Liver (tissue), 9 donors: ENCODE results near the gene ECEL1. TPM values are rescaled to one million over a fixed set of nuclear protein-coding genes. Genes with fewer than 3 reads are reported as not detected.

Experiments
- DNase-seq: peaks from one replicate; pipeline ENCODE4 v3.0.0-alpha.2; 2017; ENCODE audit warnings: low spot score
- H3K27ac ChIP-seq, 2 donors: one replicate each; pipeline ENCODE4 v1.7.0; 2013; ENCODE audit warnings: inconsistent platforms in 2 of 2, low read length in 2 of 2, control low read depth in 1 of 2, low read depth in 1 of 2, mild to moderate bottlenecking in 1 of 2
- H3K27me3 ChIP-seq, 4 donors: one replicate each; pipeline versions ENCODE4 v1.6.1 to v1.7.0; 2013; ENCODE audit warnings: low read length in 3 of 4, inconsistent platforms in 1 of 4, mild to moderate bottlenecking in 1 of 4, moderate library complexity in 1 of 4; ENCODE audit not compliant: control insufficient read depth in 4 of 4, insufficient read depth in 4 of 4
- H3K36me3 ChIP-seq, 4 donors: one replicate each; pipeline versions ENCODE4 v1.6.1 to v1.7.0; 2013; ENCODE audit warnings: low read length in 3 of 4, mild to moderate bottlenecking in 3 of 4, low read depth in 1 of 4, moderate library complexity in 1 of 4; ENCODE audit not compliant: control insufficient read depth in 4 of 4, insufficient read depth in 3 of 4
- H3K4me1 ChIP-seq, 4 donors: one replicate each; pipeline versions ENCODE4 v1.6.1 to v1.7.0; 2013; ENCODE audit warnings: low read length in 3 of 4, mild to moderate bottlenecking in 3 of 4, moderate library complexity in 1 of 4; ENCODE audit not compliant: control insufficient read depth in 4 of 4, insufficient read depth in 4 of 4
- H3K4me3 ChIP-seq, 3 donors: one replicate each; pipeline versions ENCODE4 v1.6.1 to v1.7.0; 2013; ENCODE audit warnings: low read length in 3 of 3, control low read depth in 1 of 3, low read depth in 1 of 3, mild to moderate bottlenecking in 1 of 3
- H3K9ac ChIP-seq, 2 donors: one replicate each; pipeline ENCODE4 v1.7.0; 2013; ENCODE audit warnings: low read length in 2 of 2, mild to moderate bottlenecking in 2 of 2, moderate library complexity in 2 of 2, control low read depth in 1 of 2, low read depth in 1 of 2
- H3K9me3 ChIP-seq, 4 donors: one replicate each; pipeline versions ENCODE4 v1.6.1 to v1.7.0; 2013; ENCODE audit warnings: low read length in 3 of 4; ENCODE audit not compliant: control insufficient read depth in 4 of 4
- ATF3 ChIP-seq: IDR thresholded peaks from 2 replicates; pipeline ENCODE4 v1.6.1; 2016; ENCODE audit warnings: antibody characterized with exemption
- CTCF ChIP-seq: fragments of 150-350 bp; IDR thresholded peaks from 2 replicates; pipeline ENCODE4 v1.5.1; 2017; ENCODE audit warnings: improper control_type of control experiment, low read depth, low read length; ENCODE audit not compliant: missing input control
- EGR1 ChIP-seq, 2 donors: IDR thresholded peaks; 2 replicates each; pipeline ENCODE4 v1.6.1; 2016 to 2018; ENCODE audit warnings: antibody characterized with exemption in 2 of 2, low read depth in 2 of 2
- FOXA1 ChIP-seq: IDR thresholded peaks from 2 replicates; pipeline ENCODE4 v1.6.1; 2016; ENCODE audit warnings: antibody characterized with exemption
- GABPA ChIP-seq, 2 donors: IDR thresholded peaks in 1 of 2; conservative IDR thresholded peaks in 1 of 2; 2 replicates each; pipeline ENCODE4 v1.6.1; 2016; ENCODE audit warnings: antibody characterized with exemption in 2 of 2, mild to moderate bottlenecking in 1 of 2, moderate library complexity in 1 of 2
- HNF4A ChIP-seq, 2 donors: conservative IDR thresholded peaks; 2 replicates each; pipeline ENCODE4 v1.6.1; 2016; ENCODE audit warnings: antibody characterized with exemption in 2 of 2, mild to moderate bottlenecking in 2 of 2
- JUND ChIP-seq, 2 donors: IDR thresholded peaks; 2 replicates each; pipeline ENCODE4 v1.6.1; 2016; ENCODE audit warnings: antibody characterized with exemption in 2 of 2
- MAX ChIP-seq: IDR thresholded peaks from 2 replicates; pipeline ENCODE4 v1.6.1; 2016; ENCODE audit warnings: antibody characterized with exemption
- NR2F2 ChIP-seq: IDR thresholded peaks from 2 replicates; pipeline ENCODE4 v1.6.1; 2016; ENCODE audit warnings: antibody characterized with exemption
- RAD21 ChIP-seq, 2 donors: IDR thresholded peaks; 2 replicates each; pipeline ENCODE4 v1.6.1; 2016; ENCODE audit warnings: antibody characterized with exemption in 2 of 2, mild to moderate bottlenecking in 2 of 2
- REST ChIP-seq: IDR thresholded peaks from 2 replicates; pipeline ENCODE4 v1.6.1; 2016; ENCODE audit warnings: antibody characterized with exemption, mild to moderate bottlenecking
- RXRA ChIP-seq, 2 donors: IDR thresholded peaks; 2 replicates each; pipeline ENCODE4 v1.6.1; 2017 to 2018; ENCODE audit warnings: antibody characterized with exemption in 2 of 2, mild to moderate bottlenecking in 1 of 2
- SP1 ChIP-seq: IDR thresholded peaks from 2 replicates; pipeline ENCODE4 v1.6.1; 2018; ENCODE audit warnings: antibody characterized with exemption, mild to moderate bottlenecking
- TAF1 ChIP-seq: conservative IDR thresholded peaks from 2 replicates; pipeline ENCODE4 v1.6.1; 2016; ENCODE audit warnings: antibody characterized with exemption, mild to moderate bottlenecking
- YY1 ChIP-seq: IDR thresholded peaks from 2 replicates; pipeline ENCODE4 v1.6.1; 2016; ENCODE audit warnings: antibody characterized with exemption, mild to moderate bottlenecking
- ZBTB33 ChIP-seq: IDR thresholded peaks from 2 replicates; pipeline ENCODE4 v1.6.1; 2016; ENCODE audit warnings: antibody characterized with exemption
- WGBS: extraction: QIAGEN DNeasy Blood & Tissue Kit; methylation state at CpG from one replicate; pipeline ENCODE4 v1.1.7; 2013; 5-methylcytosine and 5-hydroxymethylcytosine counted together
- polyA plus RNA-seq, 2 donors: library from polyadenylated mRNA; stranded (reverse) in 1 of 2; unstranded in 1 of 2; fragments of 200-250 nt in 1 of 2; fragments of >200 nt in 1 of 2; fragmentation: Nextera tagmentation in 1 of 2; extraction: Ambion mirVana in 1 of 2; gene quantifications; one replicate each; pipeline versions ENCODE4 v1.2.1 to v1.2.3, GENCODE V29; 2013 to 2015
- total RNA-seq, 2 donors: library from RNA; depleted of rRNA; stranded (reverse); fragments of >200 nt; gene quantifications; one replicate each; pipeline ENCODE4 v1.2.3, GENCODE V29; 2014
- donor health status: healthy.
- donor health status: healthy.
- donor health status: healthy.
- donor health status: healthy.
- donor health status: healthy.

ECEL1 gene
- total and polyA plus RNA-seq, 4 donors, result 0.67 to 1.8 TPM; not detected in 2

GRCh38 chr2:232498452-232498851 lies 10.8 kb upstream of the ECEL1 start:
- H3K36me3 ChIP-seq, result no peaks in the 10 kb centered on the region
- H3K27me3 ChIP-seq, result no peaks in the 10 kb centered on the region
- H3K9me3 ChIP-seq, result no peaks in the 10 kb centered on the region
- no peak for DNase-seq
- peaks cover 2 to 9% (median 4%) of the 10 kb centered on the region in 4 donors for H3K4me1 ChIP-seq
- no peak overlapping the region for H3K27ac ChIP-seq
- no peak overlapping the region for H3K9ac ChIP-seq
- no peak for TF ChIP-seq NR2F2
- no peak for TF ChIP-seq JUND (IDR thresholded peaks at IDR 0.05)
- no peak for TF ChIP-seq GABPA (IDR thresholded peaks at IDR 0.05 in 1 of 2, conservative IDR thresholded peaks at IDR 0.05 in 1 of 2)
- no peak for TF ChIP-seq MAX
- no peak for TF ChIP-seq ATF3
- no peak for TF ChIP-seq YY1
- TF ChIP-seq EGR1 (IDR thresholded peaks at IDR 0.05; ENCODE audit: low read depth in 2 of 2), result no peak
- no peak for TF ChIP-seq ZBTB33
- TF ChIP-seq CTCF, result no peak
- no peak for TF ChIP-seq RXRA (IDR thresholded peaks at IDR 0.05)
- WGBS, result 91% methylated on average over 3 of the region's 3 CpGs
- no peak overlapping the region for H3K4me3 ChIP-seq

GRCh38 chr2:232497348-232497747 lies 9.7 kb upstream of the ECEL1 start:
- H3K4me3 ChIP-seq, result no peak overlapping the region
- H3K9ac ChIP-seq, result no peak overlapping the region
- H3K9me3 ChIP-seq, result no peaks in the 10 kb centered on the region
- H3K27ac ChIP-seq, result no peak overlapping the region
- no peaks in the 10 kb centered on the region for H3K36me3 ChIP-seq
- no peak for TF ChIP-seq RAD21 (IDR thresholded peaks at IDR 0.05)
- no peak for TF ChIP-seq JUND (IDR thresholded peaks at IDR 0.05)
- 82% methylated on average over 13 of the region's 13 CpGs for WGBS
- DNase-seq, result no peak
- H3K27me3 ChIP-seq, result no peaks in the 10 kb centered on the region
- H3K4me1 ChIP-seq, result peaks cover 0 to 2% (median 0%) of the 10 kb centered on the region in 4 donors

GRCh38 chr2:232496501-232497270 lies 9.1 kb upstream of the ECEL1 start:
- 75% methylated on average over 20 of the region's 20 CpGs for WGBS
- H3K9ac ChIP-seq, result no peak overlapping the region
- TF ChIP-seq EGR1 (IDR thresholded peaks at IDR 0.05; ENCODE audit: low read depth in 2 of 2), result no peak
- TF ChIP-seq HNF4A (conservative IDR thresholded peaks at IDR 0.05), result no peak
- TF ChIP-seq CTCF, result no peak
- no peak for TF ChIP-seq RAD21 (IDR thresholded peaks at IDR 0.05)
- no peak for TF ChIP-seq FOXA1
- no peak for TF ChIP-seq JUND (IDR thresholded peaks at IDR 0.05)
- no peak for TF ChIP-seq REST
- TF ChIP-seq MAX, result no peak
- TF ChIP-seq SP1, result no peak
- no peak for TF ChIP-seq RXRA (IDR thresholded peaks at IDR 0.05)
- no peak for TF ChIP-seq TAF1
- TF ChIP-seq NR2F2, result no peak
- no peak overlapping the region for H3K4me3 ChIP-seq
- H3K27ac ChIP-seq, result no peak overlapping the region
- H3K4me1 ChIP-seq, result peaks cover 0 to under 1% (median 0%) of the 10 kb centered on the region in 4 donors
- H3K36me3 ChIP-seq, result no peaks in the 10 kb centered on the region
- H3K9me3 ChIP-seq, result no peaks in the 10 kb centered on the region
- DNase-seq, result no peak
- no peaks in the 10 kb centered on the region for H3K27me3 ChIP-seq
